ENCODE results near the gene CLVS2.
A peak's percentile ranks its signal among the peaks of the same experiment; 100 is the strongest.

Gene CLVS2

DNA sequence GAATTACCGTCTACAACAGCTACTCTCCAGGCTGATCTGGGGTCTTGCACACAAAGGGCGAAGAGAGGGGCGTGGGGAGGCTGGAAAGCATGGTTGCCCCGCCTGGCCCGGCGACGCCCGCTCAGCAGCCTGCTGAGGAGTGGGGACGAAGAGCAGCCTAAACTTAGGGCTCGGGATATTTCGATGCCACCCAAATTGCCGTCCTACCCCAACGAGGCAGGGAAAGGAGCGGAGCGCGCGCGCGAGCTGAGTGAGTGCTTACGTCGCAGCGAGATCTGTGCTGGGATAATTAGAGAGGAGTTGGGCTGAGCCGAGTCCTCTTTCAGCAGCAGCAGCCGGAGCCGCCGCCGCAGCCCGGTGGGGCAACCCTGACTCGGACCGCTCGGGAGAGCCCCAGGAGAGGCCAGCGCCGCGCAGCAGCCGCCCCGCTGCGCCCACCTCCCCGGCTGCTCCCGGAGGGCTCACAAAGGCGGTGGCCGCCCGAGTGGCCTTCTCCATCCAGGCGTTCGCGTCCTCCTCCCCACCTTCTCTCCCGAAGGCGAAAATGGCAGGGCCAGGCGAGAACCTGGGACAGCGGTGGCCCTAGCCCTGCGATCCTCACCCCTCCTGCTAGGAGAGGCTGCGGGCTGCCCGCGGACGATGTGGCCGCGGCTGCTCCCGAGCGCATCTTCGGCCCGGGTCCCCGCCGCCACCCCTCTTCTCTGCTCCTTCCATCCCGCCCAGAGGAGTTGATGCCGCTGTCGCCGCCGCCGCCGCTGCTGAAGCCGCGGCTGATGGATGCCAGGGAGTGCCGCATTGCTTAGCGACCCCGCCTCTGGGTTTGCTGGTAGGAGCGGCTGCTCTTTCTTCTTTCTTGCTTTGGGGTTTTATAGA, at the start of gene CLVS2:
Gene CLVS2 (plus strand): TSS at position 315 of the 873 bp plus-strand sequence. CDS start 1,543 bp downstream, outside the sequence.
- TF ChIP-seq CTCF (IDR thresholded peaks at IDR 0.05; ENCODE audit: control insufficient read depth, extremely low read depth, insufficient read depth), result no peak
- no peak within 1 kb of the TSS for H3K4me3 ChIP-seq (ENCODE audit: low read depth, low read length)
- DNase-seq (ENCODE audit: low read depth), result no peak

DNA sequence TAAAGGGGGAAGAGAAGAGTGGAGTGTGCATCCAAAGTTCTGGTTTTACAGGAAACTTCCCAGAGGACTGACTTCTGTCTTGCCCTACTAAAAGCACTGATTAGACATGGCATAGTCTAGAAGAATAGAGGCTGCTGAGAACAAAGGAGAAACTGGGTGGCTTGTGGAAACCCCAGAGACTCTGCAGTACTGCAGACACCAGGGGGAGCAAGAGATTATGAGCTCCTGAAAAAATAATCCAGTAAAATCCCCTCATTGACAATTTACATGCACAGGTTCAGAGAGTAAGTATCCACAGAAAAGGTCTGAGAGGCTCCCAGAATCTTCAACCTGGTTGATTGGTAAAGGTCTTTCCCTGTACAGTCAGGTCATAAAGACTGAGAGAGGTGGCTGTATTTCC, 48.7 kb upstream of the CLVS2 start:
- 0 out of 2 replicates have a peak, but pooled peaks have one; percentile 14 for TF ChIP-seq CTCF (IDR thresholded peaks at IDR 0.05; ENCODE audit: control insufficient read depth, extremely low read depth, insufficient read depth)
- DNase-seq (ENCODE audit: low read depth), result no peak
- H3K4me3 ChIP-seq (ENCODE audit: low read depth, low read length), result no peak overlapping the region

- no peak overlapping the region for H3K4me3 ChIP-seq (ENCODE audit: low read depth, low read length)
- no peak for DNase-seq (ENCODE audit: low read depth)
- no peak for TF ChIP-seq CTCF (IDR thresholded peaks at IDR 0.05; ENCODE audit: control insufficient read depth, extremely low read depth, insufficient read depth)
These were observed 42.3 kb upstream of the CLVS2 start for GRCh38 chr6:122953766-122954165.

- DNase-seq (ENCODE audit: low read depth), result no peak
- TF ChIP-seq CTCF (IDR thresholded peaks at IDR 0.05; ENCODE audit: control insufficient read depth, extremely low read depth, insufficient read depth), result no peak
- no peak overlapping the region for H3K4me3 ChIP-seq (ENCODE audit: low read depth, low read length)
These were observed 39.7 kb upstream of the CLVS2 start for GRCh38 chr6:122956376-122956775.

DNA sequence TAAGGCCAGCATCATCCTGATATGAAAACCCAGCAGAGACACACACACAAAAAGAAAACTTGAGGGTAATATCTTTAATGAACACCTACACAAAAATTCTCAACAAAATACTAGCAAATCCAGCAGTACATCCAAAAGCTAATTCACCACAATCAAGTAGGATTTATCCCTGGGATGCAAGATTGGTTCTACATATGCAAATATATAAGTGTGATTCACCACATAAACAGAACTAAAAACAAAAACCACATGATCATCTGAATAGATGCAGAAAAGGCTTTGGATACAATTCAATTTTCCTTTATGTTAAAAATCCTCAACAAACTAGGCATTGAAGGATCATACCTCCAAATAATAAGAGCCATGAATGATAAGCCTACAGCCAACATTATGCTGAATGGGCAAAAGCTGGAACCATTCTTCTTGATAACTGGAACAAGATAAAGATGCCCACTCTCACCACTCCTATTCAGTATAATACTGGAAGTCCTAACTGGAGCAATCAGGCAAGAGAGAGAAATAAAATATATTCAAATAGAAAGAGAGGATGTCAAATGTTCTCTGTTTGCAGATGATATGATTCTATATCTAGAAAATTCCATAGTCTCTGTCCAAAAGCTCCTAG, 33.9 kb upstream of the CLVS2 start:
- H3K4me3 ChIP-seq (ENCODE audit: low read depth, low read length), result no peak overlapping the region
- TF ChIP-seq CTCF (IDR thresholded peaks at IDR 0.05; ENCODE audit: control insufficient read depth, extremely low read depth, insufficient read depth), result no peak
- DNase-seq (ENCODE audit: low read depth), result no peak

- no peak for TF ChIP-seq CTCF (IDR thresholded peaks at IDR 0.05; ENCODE audit: control insufficient read depth, extremely low read depth, insufficient read depth)
- no peak for DNase-seq (ENCODE audit: low read depth)
These were observed 26.0 kb upstream of the CLVS2 start for GRCh38 chr6:122969999-122970533.

More at GRCh38 chr6:122969999-122970533, 26.0 kb upstream of the CLVS2 start:
- no peak overlapping the region for H3K4me3 ChIP-seq (ENCODE audit: low read depth, low read length)
